A549 (cell line): Measurements from ENCODE around the gene PCDHGA6. TPM values are rescaled to one million over a fixed set of nuclear protein-coding genes. Genes with fewer than 3 reads are reported as not detected.
A peak's percentile ranks its signal among the peaks of the same experiment; 100 is the strongest.
"Not testable (repeated sequence)": the region's sequence is repeated elsewhere in the genome, so short reads cannot be mapped to it uniquely, and the experiment has no call there.

ENCODE experiments used
- ATAC-seq, 2 experiments: fragments of 200-7000 bp in 1 of 2; fragments of >200 bp in 1 of 2; cut with Nextera tagmentation in 1 of 2; cut with Tn5 transposase in 1 of 2; 3 replicates each; pipeline versions ENCODE4 v1.8.0 to v1.9.1; 2018 to 2020; ENCODE audit warnings: mild to moderate bottlenecking in 1 of 2, moderate library complexity in 1 of 2
- CTCF ChIA-PET: fragments of 300-600 bp; sonication (Branson Sonifier 250); formaldehyde crosslinking; extraction: SDS; loops from one replicate; lab custom pipeline; 2021; ENCODE audit warnings: antibody characterized with exemption, inconsistent platforms; lab: Yijun Ruan, JAX
- POLR2A ChIA-PET: fragments of 350-600 bp; formaldehyde crosslinking; extraction: SDS; loops from one replicate; lab custom pipeline; 2021; ENCODE audit warnings: antibody characterized with exemption, inconsistent platforms; lab: Yijun Ruan, JAX
- DNase-seq, 2 experiments: peaks; one replicate each; pipeline versions ENCODE4 v3.0.0 to v3.0.0-alpha.2; 2011 to 2016; ENCODE audit warnings: low read depth in 1 of 2, low spot score in 1 of 2
- FAIRE-seq: peaks from 2 replicates; lab custom pipeline; 2011; peaks lifted over from hg19 to GRCh38; lab: Jason Lieb, UNC
- H3K27ac ChIP-seq, 2 experiments: fragments of >200 bp; sonication (Bioruptor Twin); formaldehyde crosslinking; 3 replicates each; pipeline ENCODE4 v1.5.1; 2016 to 2017
- H3K4me1 ChIP-seq: fragments of >200 bp; sonication (Bioruptor Twin); formaldehyde crosslinking; 3 replicates; pipeline ENCODE4 v1.6.1; 2016
- H3K4me2 ChIP-seq: fragments of >200 bp; sonication (Bioruptor Twin); formaldehyde crosslinking; 3 replicates; pipeline ENCODE4 v1.6.1; 2016
- H3K4me3 ChIP-seq: fragments of >200 bp; sonication (Bioruptor Twin); formaldehyde crosslinking; 3 replicates; pipeline ENCODE4 v1.5.1; 2016
- H3K9me3 ChIP-seq: fragments of >200 bp; sonication (Bioruptor Twin); formaldehyde crosslinking; 3 replicates; pipeline ENCODE4 v1.6.1; 2016
- BHLHE40 ChIP-seq: IDR thresholded peaks from 2 replicates; pipeline ENCODE4 v1.6.1; 2012; ENCODE audit warnings: low read depth, low read length, inconsistent platforms
- EP300 ChIP-seq, 2 experiments: fragments of >200 bp; sonication (Bioruptor Twin); formaldehyde crosslinking; IDR thresholded peaks; 2 replicates in 1 of 2; 3 replicates in 1 of 2; pipeline ENCODE4 v1.6.1; 2016 to 2017
- ESRRA ChIP-seq: fragments of 150-350 bp; IDR thresholded peaks from 2 replicates; pipeline ENCODE4 v1.6.1; 2014; ENCODE audit warnings: mild to moderate bottlenecking, low read length, borderline replicate concordance
- FOSB ChIP-seq: fragments of 250-450 bp; sonication (Bioruptor Pico); IDR thresholded peaks from 2 replicates; pipeline ENCODE4 v1.5.0; 2020; ENCODE audit warnings: mild to moderate bottlenecking, moderate library complexity
- FOXS1 ChIP-seq: fragments of 250-450 bp; sonication (Bioruptor Pico); IDR thresholded peaks from 2 replicates; pipeline ENCODE4 v1.5.0; 2020; ENCODE audit warnings: mild to moderate bottlenecking, moderate library complexity
- HEYL ChIP-seq: fragments of 250-450 bp; sonication (Bioruptor Pico); IDR thresholded peaks from 2 replicates; pipeline ENCODE4 v1.8.0; 2021; ENCODE audit warnings: mild to moderate bottlenecking, moderate library complexity
- JUN ChIP-seq, 2 experiments: fragments of >200 bp; sonication (Bioruptor Twin); formaldehyde crosslinking; IDR thresholded peaks; 2 replicates in 1 of 2; 3 replicates in 1 of 2; pipeline ENCODE4 v1.6.1; 2016 to 2017
- KDM5A ChIP-seq: fragments of 200-600 bp; sonication (generic); IDR thresholded peaks from 2 replicates; pipeline ENCODE4 v1.6.1; 2016; ENCODE audit warnings: antibody characterized with exemption, mild to moderate bottlenecking
- MAZ ChIP-seq: fragments of 150-350 bp; IDR thresholded peaks from 2 replicates; pipeline ENCODE4 v1.6.1; 2014; ENCODE audit warnings: antibody characterized with exemption, low read depth, low read length, borderline replicate concordance
- RAD21 ChIP-seq, 2 experiments: fragments of >200 bp in 1 of 2; sonication (Bioruptor Twin) in 1 of 2; formaldehyde crosslinking in 1 of 2; IDR thresholded peaks in 1 of 2; conservative IDR thresholded peaks in 1 of 2; 2 replicates in 1 of 2; 3 replicates in 1 of 2; pipeline ENCODE4 v1.6.1; 2012 to 2018; ENCODE audit warnings: inconsistent platforms in 1 of 2
- RCOR1 ChIP-seq: fragments of 150-350 bp; IDR thresholded peaks from 2 replicates; pipeline ENCODE4 v1.6.1; 2014; ENCODE audit warnings: antibody characterized with exemption, low read length, low read depth
- RFX5 ChIP-seq: fragments of 450-650 bp; IDR thresholded peaks from 2 replicates; pipeline ENCODE4 v1.7.1; 2014; ENCODE audit warnings: antibody characterized with exemption, mild to moderate bottlenecking, moderate library complexity
- ZNF302 ChIP-seq: fragments of 250-450 bp; sonication (Bioruptor Pico); IDR thresholded peaks from 2 replicates; pipeline ENCODE4 v1.9.0; 2021; ENCODE audit warnings: inconsistent platforms, mild to moderate bottlenecking, moderate library complexity
- WGBS: methylation state at CpG from one replicate; pipeline ENCODE4 v1.1.6; 2017; ENCODE audit errors: missing lambda C conversion rate; 5-methylcytosine and 5-hydroxymethylcytosine counted together
- polyA plus RNA-seq, 4 experiments: library from polyadenylated mRNA; depleted of rRNA in 3 of 4; stranded (reverse); fragments of >200 nt; fragmentation: RNase III in 1 of 4; extraction: RNeasy Plus Mini Kit Qiagen cat#74134 plus additional on column Dnase treatment in 1 of 4; gene quantifications; 2 replicates in 3 of 4; 3 replicates in 1 of 4; pipeline ENCODE4 v1.2.3, GENCODE V29; 2011 to 2017
- TF ChIP-seq, protein P1 (sequence below): fragments of >200 bp; sonication (Bioruptor Twin); formaldehyde crosslinking; IDR thresholded peaks from 2 replicates; pipeline ENCODE4 v1.6.1; 2016
- TF ChIP-seq, protein P2 (sequence below): IDR thresholded peaks from 2 replicates; pipeline ENCODE4 v1.6.1; 2012
- TF ChIP-seq, protein P3 (sequence below): fragments of >200 bp; sonication (Bioruptor Twin); formaldehyde crosslinking; IDR thresholded peaks from 3 replicates; pipeline ENCODE4 v1.5.1; 2016
- TF ChIP-seq, protein P4 (sequence below): fragments of 250-450 bp; sonication (Bioruptor Pico); IDR thresholded peaks from 2 replicates; pipeline ENCODE4 v1.5.0; 2021; ENCODE audit warnings: mild to moderate bottlenecking, moderate library complexity, borderline replicate concordance
- TF ChIP-seq, protein P5 (sequence below): IDR thresholded peaks from 2 replicates; pipeline ENCODE4 v1.6.1; 2012; ENCODE audit warnings: low read depth, borderline replicate concordance

PCDHGA6 gene
- polyA plus RNA-seq, 2 of the 4 experiments (the other 2 are of a cell fraction), result 0.23 to 1.0 TPM

DNA sequence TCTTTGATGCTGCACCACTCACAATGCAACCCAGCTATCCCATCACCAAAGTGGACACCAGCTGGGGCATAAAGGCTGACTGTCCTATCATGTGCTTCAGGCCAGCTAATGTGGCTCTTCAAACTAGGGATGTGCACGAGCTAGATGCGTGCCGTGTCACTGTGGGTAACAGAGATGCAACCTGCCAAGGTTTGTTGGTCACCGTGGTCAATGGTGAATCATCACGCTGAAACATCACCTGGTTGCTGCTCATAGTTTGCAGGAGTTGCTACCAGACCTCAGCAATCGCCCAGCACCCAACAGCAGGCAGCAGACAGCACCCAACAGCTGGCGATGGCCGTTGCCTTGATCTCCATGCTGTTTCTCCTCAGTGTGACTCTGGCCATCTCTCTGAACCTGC lies 45.5 kb upstream of the PCDHGA6 start:
- FAIRE-seq (no peak), DNase-seq (no peak), ATAC-seq (no peak)
- no peaks in the 10 kb centered on the region for H3K4me1 ChIP-seq
- no peak overlapping the region for H3K4me2 ChIP-seq
- TF ChIP-seq BHLHE40 (no peak), JUN (IDR thresholded peaks at IDR 0.05) (no peak), MAZ (no peak), FOSB (CRISPR knock-in tag) (no peak), HEYL (no peak), RFX5 (no peak), ESRRA (no peak), FOXS1 (CRISPR knock-in tag) (no peak), KDM5A (no peak), EP300 (IDR thresholded peaks at IDR 0.05) (no peak)
- TF ChIP-seq, protein P1, sequence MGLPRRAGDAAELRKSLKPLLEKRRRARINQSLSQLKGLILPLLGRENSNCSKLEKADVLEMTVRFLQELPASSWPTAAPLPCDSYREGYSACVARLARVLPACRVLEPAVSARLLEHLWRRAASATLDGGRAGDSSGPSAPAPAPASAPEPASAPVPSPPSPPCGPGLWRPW, result no peak
- TF ChIP-seq, protein P2, sequence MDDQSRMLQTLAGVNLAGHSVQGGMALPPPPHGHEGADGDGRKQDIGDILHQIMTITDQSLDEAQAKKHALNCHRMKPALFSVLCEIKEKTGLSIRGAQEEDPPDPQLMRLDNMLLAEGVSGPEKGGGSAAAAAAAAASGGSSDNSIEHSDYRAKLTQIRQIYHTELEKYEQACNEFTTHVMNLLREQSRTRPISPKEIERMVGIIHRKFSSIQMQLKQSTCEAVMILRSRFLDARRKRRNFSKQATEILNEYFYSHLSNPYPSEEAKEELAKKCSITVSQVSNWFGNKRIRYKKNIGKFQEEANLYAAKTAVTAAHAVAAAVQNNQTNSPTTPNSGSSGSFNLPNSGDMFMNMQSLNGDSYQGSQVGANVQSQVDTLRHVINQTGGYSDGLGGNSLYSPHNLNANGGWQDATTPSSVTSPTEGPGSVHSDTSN, result no peak
- TF ChIP-seq, protein P3, sequence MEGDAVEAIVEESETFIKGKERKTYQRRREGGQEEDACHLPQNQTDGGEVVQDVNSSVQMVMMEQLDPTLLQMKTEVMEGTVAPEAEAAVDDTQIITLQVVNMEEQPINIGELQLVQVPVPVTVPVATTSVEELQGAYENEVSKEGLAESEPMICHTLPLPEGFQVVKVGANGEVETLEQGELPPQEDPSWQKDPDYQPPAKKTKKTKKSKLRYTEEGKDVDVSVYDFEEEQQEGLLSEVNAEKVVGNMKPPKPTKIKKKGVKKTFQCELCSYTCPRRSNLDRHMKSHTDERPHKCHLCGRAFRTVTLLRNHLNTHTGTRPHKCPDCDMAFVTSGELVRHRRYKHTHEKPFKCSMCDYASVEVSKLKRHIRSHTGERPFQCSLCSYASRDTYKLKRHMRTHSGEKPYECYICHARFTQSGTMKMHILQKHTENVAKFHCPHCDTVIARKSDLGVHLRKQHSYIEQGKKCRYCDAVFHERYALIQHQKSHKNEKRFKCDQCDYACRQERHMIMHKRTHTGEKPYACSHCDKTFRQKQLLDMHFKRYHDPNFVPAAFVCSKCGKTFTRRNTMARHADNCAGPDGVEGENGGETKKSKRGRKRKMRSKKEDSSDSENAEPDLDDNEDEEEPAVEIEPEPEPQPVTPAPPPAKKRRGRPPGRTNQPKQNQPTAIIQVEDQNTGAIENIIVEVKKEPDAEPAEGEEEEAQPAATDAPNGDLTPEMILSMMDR, result no peak
- H3K27ac ChIP-seq, result no peak overlapping the region
- ChIA-PET POLR2A (no interaction called here), CTCF (interaction anchor here (0.7 to 4.9 kb wide), 11 partner anchors 8 to 247 kb away, joined by 3 to 45 read pairs (median 4); partner anchors contain the start of genes PCDHB2, PCDHGA2, PCDHGB1 and TAF7)
- WGBS, result 45% methylated on average over 8 of the region's 8 CpGs
- H3K9me3 ChIP-seq, result peaks cover 31% of the 10 kb centered on the region; the same call in 2 of the 3 replicates
- no peak overlapping the region for H3K4me3 ChIP-seq

DNA sequence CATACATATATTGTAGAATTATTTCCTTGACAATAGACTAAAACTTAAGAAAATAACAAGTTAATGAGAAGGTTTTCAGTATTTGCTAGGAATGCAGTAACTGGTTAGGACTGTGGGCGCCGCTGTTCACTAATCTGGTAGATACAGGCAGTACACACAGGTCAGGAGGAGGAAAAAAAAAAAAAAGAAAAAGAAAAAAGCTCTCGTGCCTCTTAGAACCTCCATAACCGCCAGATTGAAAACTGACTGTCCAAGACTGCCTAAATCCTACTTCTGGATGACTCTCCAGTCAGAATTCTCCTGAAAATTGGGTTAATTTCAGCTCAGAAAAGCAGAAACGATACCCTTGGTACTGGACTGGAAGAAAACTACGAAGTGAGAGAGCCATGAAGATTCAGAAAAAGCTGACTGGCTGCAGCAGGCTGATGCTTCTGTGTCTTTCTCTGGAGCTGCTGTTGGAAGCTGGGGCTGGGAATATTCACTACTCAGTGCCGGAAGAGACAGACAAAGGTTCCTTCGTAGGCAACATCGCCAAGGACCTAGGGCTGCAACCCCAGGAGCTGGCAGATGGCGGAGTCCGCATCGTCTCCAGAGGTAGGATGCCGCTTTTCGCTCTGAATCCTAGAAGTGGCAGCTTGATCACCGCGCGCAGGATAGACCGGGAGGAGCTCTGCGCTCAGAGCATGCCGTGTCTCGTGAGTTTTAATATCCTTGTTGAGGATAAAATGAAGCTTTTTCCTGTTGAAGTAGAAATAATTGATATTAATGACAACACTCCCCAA lies 43.2 kb upstream of the PCDHGA6 start, which contains the start of gene PCDHGA1:
TSS of gene PCDHGA1 (plus strand) at position 216 of the 782 bp plus-strand sequence.
- ChIA-PET POLR2A (interaction anchor here (0.6 to 2.6 kb wide), 4 partner anchors 10 to 233 kb away, joined by 3 to 33 read pairs (median 3); partner anchors contain the start of genes PCDHGB1 and TAF7), CTCF (interaction anchor here (0.6 to 4.9 kb wide), 24 partner anchors 8 to 360 kb away, joined by 3 to 45 read pairs (median 4); partner anchors contain the start of genes PCDHB2, PCDHB7, PCDHGA2 and PCDHGA7)
- peak in 1 of 2 experiments; percentile 44; a peak in 3 of 5 replicates for TF ChIP-seq RAD21 (conservative IDR thresholded peaks at IDR 0.05 in 1 of 2, IDR thresholded peaks at IDR 0.05 in 1 of 2)
- TF ChIP-seq ZNF302 (CRISPR knock-in tag), result no peak
- TF ChIP-seq, protein P4, sequence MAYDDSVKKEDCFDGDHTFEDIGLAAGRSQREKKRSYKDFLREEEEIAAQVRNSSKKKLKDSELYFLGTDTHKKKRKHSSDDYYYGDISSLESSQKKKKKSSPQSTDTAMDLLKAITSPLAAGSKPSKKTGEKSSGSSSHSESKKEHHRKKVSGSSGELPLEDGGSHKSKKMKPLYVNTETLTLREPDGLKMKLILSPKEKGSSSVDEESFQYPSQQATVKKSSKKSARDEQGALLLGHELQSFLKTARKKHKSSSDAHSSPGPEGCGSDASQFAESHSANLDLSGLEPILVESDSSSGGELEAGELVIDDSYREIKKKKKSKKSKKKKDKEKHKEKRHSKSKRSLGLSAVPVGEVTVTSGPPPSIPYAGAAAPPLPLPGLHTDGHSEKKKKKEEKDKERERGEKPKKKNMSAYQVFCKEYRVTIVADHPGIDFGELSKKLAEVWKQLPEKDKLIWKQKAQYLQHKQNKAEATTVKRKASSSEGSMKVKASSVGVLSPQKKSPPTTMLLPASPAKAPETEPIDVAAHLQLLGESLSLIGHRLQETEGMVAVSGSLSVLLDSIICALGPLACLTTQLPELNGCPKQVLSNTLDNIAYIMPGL (CRISPR knock-in tag), result no peak
- no peak for TF ChIP-seq RCOR1
- TF ChIP-seq, protein P3, result peak; percentile 58
- TF ChIP-seq, protein P5, sequence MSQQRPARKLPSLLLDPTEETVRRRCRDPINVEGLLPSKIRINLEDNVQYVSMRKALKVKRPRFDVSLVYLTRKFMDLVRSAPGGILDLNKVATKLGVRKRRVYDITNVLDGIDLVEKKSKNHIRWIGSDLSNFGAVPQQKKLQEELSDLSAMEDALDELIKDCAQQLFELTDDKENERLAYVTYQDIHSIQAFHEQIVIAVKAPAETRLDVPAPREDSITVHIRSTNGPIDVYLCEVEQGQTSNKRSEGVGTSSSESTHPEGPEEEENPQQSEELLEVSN, result peak; percentile 41; the same call in 1 of the 2 replicates
- DNase-seq, result peak; percentile 57 to 74
- no peak for FAIRE-seq
- peaks cover 25% of the 10 kb centered on the region; the same call in 2 of the 3 replicates for H3K9me3 ChIP-seq
- peak within 1 kb of the TSS; percentile 43 for H3K4me3 ChIP-seq
- 9% methylated on average over 21 of the region's 21 CpGs for WGBS
- peak within 1 kb of the TSS; percentile 70 for H3K4me2 ChIP-seq
- no peaks in the 10 kb centered on the region for H3K4me1 ChIP-seq
- peak; percentile 92 to 94 for ATAC-seq
- peak within 1 kb of the TSS; percentile 44 to 80; a peak in 5 of 6 replicates for H3K27ac ChIP-seq

DNA sequence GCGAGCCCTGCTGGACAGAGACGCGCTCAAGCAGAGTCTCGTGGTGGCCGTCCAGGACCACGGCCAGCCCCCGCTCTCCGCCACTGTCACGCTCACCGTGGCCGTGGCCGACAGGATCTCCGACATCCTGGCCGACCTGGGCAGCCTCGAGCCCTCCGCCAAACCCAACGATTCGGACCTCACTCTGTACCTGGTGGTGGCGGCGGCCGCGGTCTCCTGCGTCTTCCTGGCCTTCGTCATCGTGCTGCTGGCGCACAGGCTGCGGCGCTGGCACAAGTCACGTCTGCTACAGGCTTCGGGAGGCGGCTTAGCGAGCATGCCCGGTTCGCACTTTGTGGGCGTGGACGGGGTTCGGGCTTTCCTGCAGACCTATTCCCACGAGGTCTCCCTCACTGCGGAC lies 41.1 kb upstream of the PCDHGA6 start:
- DNase-seq, FAIRE-seq, H3K4me3 ChIP-seq, H3K27ac ChIP-seq, ATAC-seq, H3K4me1 ChIP-seq, POLR2A ChIA-PET, H3K4me2 ChIP-seq: not testable (repeated sequence)
- 85% methylated on average over 28 of the region's 39 CpGs for WGBS
- peaks cover 31% of the 10 kb centered on the region; the same call in 2 of the 3 replicates for H3K9me3 ChIP-seq
- CTCF ChIA-PET, result interaction anchor here (2.2 kb wide), 1 partner anchor 235 kb away, joined by 7 read pairs; no protein-coding TSS in a partner anchor
